ENCODE measurements around the gene THEMIS2. TPM values are rescaled to one million over a fixed set of nuclear protein-coding genes. Genes with fewer than 3 reads are reported as not detected.

Gene THEMIS2
- total RNA-seq, 1 donor from 2014 or later: 4.6 TPM

DNA sequence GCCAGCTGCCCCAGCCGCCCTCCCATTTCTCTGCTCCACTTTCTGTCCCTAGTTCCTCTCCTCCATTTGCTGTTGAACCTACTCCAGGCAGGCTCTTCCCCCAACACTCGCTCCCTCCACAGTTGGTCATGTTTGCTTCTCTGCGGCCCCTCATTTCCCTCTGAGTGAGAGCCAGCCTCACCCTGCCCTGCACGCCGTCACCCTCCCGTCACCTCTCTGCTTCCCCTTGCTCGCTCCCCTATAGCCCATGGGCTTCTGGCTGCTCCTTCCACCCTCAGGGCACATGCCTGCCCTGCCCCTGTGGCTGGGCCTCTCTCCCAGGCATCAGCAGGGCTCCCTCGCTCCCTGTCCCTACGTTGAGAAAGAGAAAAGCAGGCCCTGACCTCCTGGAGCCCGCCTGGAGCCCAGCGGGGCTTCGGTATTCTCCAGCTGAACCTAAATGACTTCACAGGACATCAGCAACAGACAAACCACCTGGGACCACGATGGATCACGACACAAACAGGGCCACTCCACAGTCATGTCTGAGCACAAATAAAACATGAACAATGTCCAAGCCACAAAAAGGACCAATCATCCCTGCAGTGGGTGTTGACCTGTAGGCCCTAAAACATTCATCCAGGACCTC is 13.3 kb upstream of the THEMIS2 start:
- Mint-ChIP-seq H3K4me1 (ENCODE audit: low read depth, unreplicated experiment) (peaks cover 6% of the 10 kb centered on the region), H3K27ac (ENCODE audit: unreplicated experiment) (no peak overlapping the region), H3K27me3 (ENCODE audit: unreplicated experiment) (peaks cover 4% of the 10 kb centered on the region), H3K4me3 (ENCODE audit: unreplicated experiment) (no peak overlapping the region), H3K36me3 (ENCODE audit: unreplicated experiment) (no peaks in the 10 kb centered on the region), H3K9me3 (ENCODE audit: unreplicated experiment) (no peaks in the 10 kb centered on the region)
- TF ChIP-seq, protein P1, sequence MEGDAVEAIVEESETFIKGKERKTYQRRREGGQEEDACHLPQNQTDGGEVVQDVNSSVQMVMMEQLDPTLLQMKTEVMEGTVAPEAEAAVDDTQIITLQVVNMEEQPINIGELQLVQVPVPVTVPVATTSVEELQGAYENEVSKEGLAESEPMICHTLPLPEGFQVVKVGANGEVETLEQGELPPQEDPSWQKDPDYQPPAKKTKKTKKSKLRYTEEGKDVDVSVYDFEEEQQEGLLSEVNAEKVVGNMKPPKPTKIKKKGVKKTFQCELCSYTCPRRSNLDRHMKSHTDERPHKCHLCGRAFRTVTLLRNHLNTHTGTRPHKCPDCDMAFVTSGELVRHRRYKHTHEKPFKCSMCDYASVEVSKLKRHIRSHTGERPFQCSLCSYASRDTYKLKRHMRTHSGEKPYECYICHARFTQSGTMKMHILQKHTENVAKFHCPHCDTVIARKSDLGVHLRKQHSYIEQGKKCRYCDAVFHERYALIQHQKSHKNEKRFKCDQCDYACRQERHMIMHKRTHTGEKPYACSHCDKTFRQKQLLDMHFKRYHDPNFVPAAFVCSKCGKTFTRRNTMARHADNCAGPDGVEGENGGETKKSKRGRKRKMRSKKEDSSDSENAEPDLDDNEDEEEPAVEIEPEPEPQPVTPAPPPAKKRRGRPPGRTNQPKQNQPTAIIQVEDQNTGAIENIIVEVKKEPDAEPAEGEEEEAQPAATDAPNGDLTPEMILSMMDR (IDR thresholded peaks at IDR 0.05; ENCODE audit: partially characterized antibody, unreplicated experiment): no peak
- DNase-seq: no peak

DNA sequence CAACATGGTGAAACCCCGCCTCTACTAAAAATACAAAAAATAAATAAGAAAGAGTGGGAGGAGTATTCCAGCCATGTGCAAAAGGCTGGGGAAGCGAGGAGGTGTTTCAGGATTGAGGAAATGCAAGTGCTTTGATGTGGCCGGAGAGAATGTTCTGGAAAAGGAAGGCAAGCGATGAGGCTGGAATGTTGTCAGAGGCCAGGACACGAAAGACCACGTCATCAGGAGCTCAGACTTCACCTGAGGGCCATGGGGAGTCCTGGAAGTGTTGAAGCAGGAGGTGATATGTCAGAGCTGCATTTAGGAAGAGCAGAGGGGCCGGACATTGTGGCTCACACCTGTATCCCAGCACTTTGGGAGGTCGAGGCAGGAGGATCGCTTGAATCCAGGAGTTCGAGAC is 10.9 kb upstream of the THEMIS2 start:
- no peak overlapping the region for H3K27ac Mint-ChIP-seq (ENCODE audit: unreplicated experiment)
- TF ChIP-seq, protein P1 (IDR thresholded peaks at IDR 0.05; ENCODE audit: partially characterized antibody, unreplicated experiment): no peak
- peaks cover 5% of the 10 kb centered on the region for H3K27me3 Mint-ChIP-seq (ENCODE audit: unreplicated experiment)
- DNase-seq: no peak
- no peaks in the 10 kb centered on the region for H3K36me3 Mint-ChIP-seq (ENCODE audit: unreplicated experiment)
- no peak overlapping the region for H3K4me3 Mint-ChIP-seq (ENCODE audit: unreplicated experiment)
- no peaks in the 10 kb centered on the region for H3K9me3 Mint-ChIP-seq (ENCODE audit: unreplicated experiment)
- peaks cover 6% of the 10 kb centered on the region for H3K4me1 Mint-ChIP-seq (ENCODE audit: low read depth, unreplicated experiment)

DNA sequence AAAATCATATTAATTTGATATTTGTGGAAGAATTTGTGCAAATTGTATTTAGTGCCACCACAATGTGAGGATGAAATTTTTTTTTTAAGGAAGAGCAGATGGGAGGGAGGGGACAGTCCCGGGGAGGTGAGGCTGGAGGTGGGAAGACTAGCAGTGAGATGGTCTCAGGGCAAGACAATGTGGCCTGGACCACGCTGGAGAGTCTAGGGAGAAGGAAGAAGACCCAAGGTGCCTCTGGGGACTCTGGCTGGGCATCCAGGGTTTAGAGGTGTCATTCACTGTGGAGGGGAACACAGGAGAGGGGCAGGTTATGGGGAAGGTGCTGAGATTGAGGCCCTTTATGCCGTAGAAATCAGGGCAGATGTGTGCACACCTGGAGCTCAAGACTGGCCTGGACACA is 10.3 kb upstream of the THEMIS2 start:
- Mint-ChIP-seq H3K4me1 (ENCODE audit: low read depth, unreplicated experiment) (peaks cover 4% of the 10 kb centered on the region), H3K27ac (ENCODE audit: unreplicated experiment) (no peak overlapping the region)

DNA sequence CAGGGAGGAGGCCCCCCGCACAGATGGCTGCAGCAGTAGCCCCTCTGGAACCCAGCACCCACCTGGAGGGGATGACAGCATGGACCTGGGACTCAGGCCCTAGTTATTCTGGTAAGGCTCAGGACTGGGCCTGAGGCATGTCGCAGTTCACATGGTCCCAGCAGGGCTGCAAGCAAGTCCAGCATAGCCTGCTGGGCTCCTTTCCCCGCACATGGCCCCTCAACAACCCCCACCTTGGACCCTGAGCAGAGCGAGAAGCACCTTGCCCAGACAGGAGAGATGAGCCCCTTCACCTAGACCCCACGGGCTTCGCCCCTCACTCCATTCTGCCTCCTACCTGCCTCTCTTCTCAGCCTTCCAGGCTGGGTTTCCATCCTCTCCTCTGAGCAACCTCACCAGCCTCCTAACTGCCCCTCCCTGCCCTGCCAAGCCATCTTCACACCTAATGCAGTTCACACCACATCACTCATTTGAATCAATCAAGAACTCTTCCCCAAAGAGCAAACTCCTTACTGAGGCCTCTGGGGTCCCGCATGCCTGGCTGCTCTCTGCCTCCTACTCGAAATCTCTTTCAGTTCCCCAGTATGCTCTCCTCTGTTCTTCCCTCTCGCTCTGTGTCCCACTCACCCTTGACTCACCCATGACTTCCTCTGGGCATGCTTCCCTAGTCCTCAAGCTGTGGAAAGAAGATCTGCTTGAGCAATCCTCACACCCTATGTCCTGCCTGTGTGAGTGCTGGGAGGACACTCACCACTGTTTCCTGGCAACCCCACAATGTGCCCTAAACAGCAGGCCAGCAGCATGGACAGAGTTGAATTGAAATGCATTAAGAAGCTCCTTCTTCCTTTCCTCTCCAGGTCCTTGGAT is 9.4 kb upstream of the THEMIS2 start:
- H3K36me3 Mint-ChIP-seq (ENCODE audit: unreplicated experiment): no peaks in the 10 kb centered on the region
- DNase-seq: no peak
- H3K9me3 Mint-ChIP-seq (ENCODE audit: unreplicated experiment): no peaks in the 10 kb centered on the region
- no peak overlapping the region for H3K4me3 Mint-ChIP-seq (ENCODE audit: unreplicated experiment)
- TF ChIP-seq, protein P1 (IDR thresholded peaks at IDR 0.05; ENCODE audit: partially characterized antibody, unreplicated experiment): no peak
- peaks cover 4% of the 10 kb centered on the region for H3K4me1 Mint-ChIP-seq (ENCODE audit: low read depth, unreplicated experiment)
- peaks cover 5% of the 10 kb centered on the region for H3K27me3 Mint-ChIP-seq (ENCODE audit: unreplicated experiment)
- H3K27ac Mint-ChIP-seq (ENCODE audit: unreplicated experiment): no peak overlapping the region

More for the DNA sequence above, 10.3 kb upstream of the THEMIS2 start:
- TF ChIP-seq, protein P1 (IDR thresholded peaks at IDR 0.05; ENCODE audit: partially characterized antibody, unreplicated experiment): no peak
- no peaks in the 10 kb centered on the region for H3K9me3 Mint-ChIP-seq (ENCODE audit: unreplicated experiment)
- peaks cover 5% of the 10 kb centered on the region for H3K27me3 Mint-ChIP-seq (ENCODE audit: unreplicated experiment)
- DNase-seq: no peak
- H3K4me3 Mint-ChIP-seq (ENCODE audit: unreplicated experiment): no peak overlapping the region
- no peaks in the 10 kb centered on the region for H3K36me3 Mint-ChIP-seq (ENCODE audit: unreplicated experiment)

DNA sequence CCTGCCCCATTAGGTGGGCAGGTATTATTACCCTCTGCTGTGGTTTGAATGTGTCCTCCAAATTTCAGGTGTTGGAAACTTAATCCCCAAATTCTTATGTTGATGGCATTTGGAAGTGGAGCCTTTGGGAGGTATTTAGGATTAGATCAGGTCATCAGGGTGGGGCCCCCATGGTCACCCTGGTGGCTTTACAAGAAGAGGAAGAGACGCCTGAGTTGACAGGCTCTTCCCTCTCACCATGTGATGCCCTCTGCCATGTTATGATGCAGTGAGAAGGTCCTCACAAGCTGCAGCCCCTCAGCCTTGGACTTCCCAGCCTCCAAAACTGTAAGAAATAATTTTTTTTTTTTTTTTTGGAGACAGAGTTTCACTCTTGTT is 8.8 kb upstream of the THEMIS2 start:
- Mint-ChIP-seq H3K4me3 (ENCODE audit: unreplicated experiment) (no peak overlapping the region), H3K27ac (ENCODE audit: unreplicated experiment) (no peak overlapping the region), H3K9me3 (ENCODE audit: unreplicated experiment) (no peaks in the 10 kb centered on the region), H3K4me1 (ENCODE audit: low read depth, unreplicated experiment) (peaks cover 4% of the 10 kb centered on the region), H3K36me3 (ENCODE audit: unreplicated experiment) (no peaks in the 10 kb centered on the region), H3K27me3 (ENCODE audit: unreplicated experiment) (peaks cover 7% of the 10 kb centered on the region)
- TF ChIP-seq, protein P1 (IDR thresholded peaks at IDR 0.05; ENCODE audit: partially characterized antibody, unreplicated experiment): no peak
- DNase-seq: no peak

All from glutamatergic neuron (in vitro differentiated cells).